Myocyte (in vitro differentiated cells): Measurements from ENCODE around the gene HAND1. TPM values are rescaled to one million over a fixed set of nuclear protein-coding genes. Genes with fewer than 3 reads are reported as not detected.
A peak's percentile ranks its signal among the peaks of the same experiment; 100 is the strongest.

Experiments used
- DNase-seq: peaks from one replicate; pipeline ENCODE4 v3.0.0-alpha.2; 2012; ENCODE audit warnings: low read depth
- total RNA-seq: library from RNA; depleted of rRNA; stranded (reverse); fragments of >200 nt; gene quantifications from 2 replicates; pipeline ENCODE4 v1.2.3, GENCODE V29; 2014

HAND1 gene
- total RNA-seq, 1 donor from 2014 or later: not detected

DNA sequence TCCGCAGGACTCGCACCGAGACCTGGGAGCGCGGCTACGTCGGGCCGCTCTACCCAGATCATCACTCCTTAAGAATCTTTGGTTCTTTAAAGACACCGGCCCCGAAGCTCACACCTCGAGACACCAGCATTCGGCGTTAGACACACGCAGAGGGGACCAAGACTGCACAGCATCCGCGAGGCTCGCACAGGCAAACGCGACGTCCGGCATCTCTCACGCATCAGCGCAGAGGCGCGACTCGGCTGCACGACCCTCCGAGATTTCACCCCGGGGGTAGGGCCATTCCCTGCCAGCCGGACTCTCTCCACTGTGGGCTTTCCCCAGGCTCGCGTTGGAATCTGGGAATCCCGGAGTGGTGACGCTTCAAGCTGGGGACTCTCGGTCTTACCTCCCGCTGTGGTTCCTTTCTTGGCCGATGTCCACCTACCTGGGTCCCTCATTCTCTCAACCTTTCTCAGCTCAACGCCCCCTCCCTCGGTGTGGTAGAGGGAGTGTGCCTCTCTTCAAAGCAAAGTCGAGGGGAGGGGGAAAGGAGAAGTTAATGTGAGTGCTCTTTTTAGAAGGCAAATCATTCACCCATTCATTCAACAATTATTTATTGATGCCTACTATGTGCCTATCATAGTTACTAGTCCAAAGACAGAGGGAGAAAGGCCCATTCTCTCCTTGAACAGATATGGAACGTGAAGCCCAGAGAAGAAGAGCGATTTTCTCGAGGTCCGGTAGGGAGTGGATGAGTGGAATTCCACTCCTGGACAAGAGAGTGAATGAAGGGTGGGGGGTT lies 1.3 kb upstream of the HAND1 start:
- no peak for DNase-seq

DNA sequence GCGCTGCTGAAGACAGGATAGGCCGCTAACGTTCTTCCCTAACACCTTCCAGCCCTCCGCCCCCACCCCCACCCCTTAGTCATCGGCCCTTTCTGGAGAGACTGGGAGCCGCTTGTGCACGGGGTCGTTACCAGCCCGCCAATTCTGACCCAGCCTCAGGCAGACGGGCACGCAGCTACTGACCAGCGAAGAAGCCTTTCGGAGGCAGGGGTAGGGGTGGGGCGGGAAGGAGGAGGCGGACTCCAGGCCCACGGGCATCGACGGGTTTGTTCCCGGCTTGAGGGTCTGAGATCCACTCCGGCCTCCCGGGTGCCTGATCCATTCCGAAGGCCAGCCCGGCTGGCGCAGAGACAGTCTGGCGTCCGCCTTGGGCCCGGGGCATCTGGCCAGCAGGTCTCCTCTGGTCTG lies 729 bp upstream of the HAND1 start:
- DNase-seq: no peak

DNA sequence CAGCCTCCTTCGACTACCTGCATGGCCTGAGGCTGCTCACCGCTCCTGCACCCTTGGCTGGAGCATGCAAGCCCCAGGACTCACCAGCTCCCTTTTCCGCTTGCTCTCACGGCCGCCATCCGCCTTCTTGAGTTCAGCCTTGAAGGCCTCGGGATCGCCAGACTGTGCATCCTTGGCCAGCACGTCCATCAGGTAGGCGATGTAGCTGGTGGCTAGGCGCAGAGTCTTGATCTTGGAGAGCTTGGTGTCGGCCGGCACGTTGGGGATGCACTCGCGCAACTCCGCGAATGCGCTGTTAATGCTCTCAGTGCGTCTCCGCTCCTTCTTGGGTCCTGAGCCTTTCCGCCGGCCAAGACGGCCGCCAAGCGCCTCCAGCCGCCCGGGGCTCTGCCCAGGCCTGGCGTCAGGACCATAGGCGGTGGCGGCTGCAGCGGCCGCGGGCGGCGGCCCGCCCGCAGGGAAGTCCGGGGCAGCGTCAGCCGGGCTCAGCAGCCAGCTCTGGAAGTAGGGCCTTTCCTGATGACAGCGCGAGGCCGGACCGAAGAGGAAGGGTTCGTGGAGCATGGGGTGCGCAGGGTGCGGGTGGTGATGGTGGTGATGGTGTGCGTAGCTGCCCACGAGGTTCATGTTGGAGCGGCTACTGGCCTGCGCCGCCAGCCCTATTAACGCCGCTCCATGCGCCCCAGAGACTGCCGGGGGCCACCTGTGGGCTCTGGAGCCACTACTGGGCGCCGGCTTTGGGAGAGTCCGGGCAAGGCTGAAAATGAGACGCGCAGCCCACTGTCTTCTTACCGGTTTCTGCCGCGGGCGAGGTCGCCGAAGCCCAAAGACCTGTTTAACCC lies 424 bp downstream of the HAND1 start:
- DNase-seq: peak; percentile 18

DNA sequence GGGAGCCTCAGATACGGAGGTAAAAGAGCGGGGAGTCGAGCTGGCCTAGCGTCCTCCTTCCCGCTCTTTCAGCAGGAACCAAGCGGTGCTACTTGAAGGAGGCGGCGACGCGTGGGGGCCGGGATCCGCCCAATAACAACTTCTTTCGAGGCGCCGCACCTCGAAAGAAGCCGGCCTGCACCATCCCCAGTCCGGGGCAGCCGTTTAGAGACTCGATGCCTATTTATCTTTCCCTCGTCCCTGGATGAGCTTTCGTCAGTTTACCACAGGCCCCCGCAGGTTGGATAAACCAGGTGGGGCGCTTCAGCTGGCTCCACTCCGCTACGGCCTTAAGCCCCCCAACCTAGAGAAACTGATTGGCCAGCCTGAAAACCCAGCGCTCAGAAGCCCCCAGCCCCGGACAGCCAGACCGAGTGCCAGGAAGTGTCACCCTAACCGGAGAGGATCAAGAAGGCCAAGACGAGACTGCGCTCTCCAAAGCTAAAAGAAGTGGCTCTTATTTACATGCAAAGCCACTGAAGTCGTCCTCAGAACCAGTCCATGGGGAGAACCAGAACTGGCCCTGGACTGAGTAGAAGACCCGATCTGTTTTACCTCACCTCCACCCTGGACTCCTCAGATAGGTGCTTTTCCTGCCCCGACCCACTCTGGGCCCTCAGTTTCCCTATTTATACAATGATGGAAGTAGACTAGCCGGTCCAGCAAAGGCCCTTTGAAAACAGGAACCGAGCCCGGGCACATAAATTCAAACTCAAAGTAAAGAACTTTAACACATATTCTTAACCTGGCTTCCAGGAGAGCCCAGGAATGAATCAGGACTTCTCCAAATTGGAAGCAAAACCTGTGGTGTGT lies 1.4 kb downstream of the HAND1 start:
- DNase-seq: no peak

DNA sequence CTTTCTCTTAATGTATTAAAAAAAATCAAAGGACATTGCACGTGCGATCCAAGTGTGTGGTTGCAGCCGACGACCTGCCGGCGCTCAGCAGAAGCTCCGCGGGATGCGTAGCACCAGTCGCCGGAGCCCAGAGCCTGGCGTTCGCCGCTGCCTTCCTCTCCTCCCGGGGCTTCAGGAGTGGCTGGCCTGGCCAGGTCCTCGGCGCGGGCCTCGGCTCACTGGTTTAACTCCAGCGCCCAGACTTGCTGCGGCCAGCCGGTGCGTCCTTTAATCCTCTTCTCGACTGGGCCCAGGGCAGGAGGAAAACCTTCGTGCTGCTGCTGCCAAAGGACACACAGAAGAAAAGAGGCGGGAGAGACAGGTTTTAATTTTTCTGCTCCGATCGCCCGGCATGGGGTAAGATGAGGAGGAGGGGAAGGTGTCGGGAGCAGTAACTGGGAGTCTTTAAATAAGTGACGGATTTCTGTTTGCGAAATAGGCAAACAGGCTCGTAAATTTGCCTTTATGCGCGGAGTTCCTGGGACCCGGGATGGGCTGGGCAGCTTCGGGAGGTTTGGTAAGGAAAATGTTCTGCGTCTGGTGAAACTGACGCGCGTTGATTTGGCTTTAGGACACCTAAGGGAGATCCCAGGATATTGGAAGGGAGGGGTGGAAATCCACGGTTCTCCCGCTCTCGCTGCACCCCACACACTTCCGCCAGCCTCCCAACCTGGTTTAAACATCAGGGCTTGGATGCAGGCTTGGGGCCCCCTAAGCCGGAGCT lies 2.3 kb downstream of the HAND1 start:
- DNase-seq: no peak

DNA sequence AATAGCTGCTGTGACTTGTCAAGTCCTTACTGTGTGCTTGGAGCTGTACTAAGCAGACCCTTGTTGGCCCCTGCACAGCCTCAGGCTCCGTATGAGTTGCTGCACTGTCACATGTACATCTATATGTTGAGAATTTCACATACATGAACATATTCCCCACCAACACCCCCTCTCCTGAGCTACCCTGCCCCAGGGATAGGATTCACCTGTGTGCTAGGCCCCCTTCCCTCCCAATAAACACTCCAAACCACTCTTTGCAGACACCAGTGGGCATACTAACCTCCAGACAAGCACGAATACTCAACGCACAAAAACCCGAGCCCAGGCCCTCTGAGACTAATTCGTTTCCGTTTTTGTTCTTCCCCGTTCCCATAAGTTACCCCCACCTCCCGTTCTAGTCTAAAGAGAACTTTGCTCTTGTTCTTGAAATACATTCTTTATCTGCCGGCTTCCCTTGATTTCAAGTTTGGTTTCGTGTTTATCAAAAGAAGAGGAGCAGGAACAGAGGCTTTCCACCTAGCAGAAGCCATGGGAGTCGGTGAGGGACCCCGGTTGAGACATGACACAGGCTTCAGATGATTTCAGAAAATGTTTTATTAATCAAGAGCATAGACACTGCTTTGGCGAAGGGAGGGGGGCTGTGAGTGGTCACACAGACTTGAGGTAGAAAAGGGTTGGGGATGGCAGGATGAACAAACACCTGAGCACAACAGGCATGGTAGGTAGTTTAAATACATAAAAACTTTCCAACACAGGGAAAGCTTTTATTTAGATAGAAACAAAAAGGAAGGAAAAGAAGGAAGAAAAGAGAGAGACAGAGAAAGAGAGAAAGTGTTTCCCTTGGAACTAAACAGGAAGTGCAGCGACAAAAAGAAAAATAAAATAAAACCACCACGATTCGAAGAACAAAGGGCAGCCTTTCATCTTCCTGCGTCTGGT lies 3.4 kb downstream of the HAND1 start:
- DNase-seq: no peak

DNA sequence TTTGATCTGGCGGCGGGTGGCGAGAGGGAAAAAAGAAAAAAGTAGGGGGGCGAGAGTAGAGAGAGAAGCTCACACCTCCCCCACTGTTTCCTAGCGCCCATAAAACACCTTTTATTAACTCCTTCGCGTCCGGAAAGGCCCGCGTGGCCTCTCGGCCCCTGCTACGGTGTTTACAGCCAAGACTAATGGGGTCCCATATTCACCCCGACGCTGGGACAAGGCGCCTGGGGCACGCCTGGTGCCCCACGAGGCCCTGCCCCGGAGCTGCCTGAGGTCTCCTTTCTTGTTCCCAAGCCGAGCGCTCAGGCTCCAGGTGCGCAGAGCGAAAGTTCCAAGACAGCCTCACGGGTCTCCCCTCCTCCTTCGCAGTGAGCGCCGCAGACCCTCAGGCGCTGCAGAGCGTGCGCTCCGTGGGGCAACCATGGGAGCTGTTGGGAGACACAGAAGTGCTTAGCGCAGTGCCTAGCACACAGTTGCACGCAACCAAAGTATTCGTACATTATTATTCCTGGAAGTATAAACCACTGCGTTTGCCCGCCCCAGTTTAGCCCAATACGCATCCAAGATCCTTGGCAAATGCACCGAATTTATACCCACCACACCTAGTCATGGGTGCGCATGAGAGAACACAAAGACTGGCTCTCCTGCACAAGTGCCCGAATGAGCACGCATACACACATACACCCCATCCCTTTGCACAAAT lies 4.3 kb downstream of the HAND1 start:
- no peak for DNase-seq

DNA sequence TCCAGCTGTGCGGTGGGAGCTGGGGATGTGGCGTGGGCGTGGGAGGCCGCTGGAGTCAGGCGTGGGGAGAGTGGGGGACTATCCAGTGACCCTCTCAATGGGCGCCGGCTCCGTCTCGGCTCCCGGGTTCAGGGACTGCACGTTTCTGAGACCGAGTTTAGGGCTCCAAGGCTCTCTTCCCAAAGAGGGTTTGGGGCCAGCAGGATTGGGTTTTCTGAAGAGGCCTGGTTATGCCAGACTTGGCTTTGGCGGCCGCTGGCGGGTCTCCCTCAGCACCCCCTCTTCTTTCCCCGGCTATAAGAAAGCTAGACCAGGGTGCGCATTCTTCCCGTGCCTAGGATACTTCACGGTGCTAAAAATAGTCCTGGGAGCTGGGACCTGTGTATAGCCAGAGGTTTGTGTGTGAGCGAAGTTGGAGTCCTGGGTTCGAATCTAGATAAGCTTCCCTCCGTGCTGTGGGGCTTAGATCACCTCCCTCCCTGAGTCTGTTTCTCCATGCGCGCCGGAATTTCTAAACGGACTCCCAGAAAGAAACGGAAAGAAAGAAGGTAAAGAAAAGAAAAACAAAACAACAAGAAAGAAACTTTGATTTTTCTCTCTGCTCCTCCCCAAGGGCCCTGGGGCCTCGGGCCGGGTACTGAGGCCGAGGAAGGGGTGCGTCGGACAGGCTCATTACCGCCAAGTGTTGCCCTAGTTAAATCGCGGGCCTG lies 5.0 kb downstream of the HAND1 start:
- no peak for DNase-seq

DNA sequence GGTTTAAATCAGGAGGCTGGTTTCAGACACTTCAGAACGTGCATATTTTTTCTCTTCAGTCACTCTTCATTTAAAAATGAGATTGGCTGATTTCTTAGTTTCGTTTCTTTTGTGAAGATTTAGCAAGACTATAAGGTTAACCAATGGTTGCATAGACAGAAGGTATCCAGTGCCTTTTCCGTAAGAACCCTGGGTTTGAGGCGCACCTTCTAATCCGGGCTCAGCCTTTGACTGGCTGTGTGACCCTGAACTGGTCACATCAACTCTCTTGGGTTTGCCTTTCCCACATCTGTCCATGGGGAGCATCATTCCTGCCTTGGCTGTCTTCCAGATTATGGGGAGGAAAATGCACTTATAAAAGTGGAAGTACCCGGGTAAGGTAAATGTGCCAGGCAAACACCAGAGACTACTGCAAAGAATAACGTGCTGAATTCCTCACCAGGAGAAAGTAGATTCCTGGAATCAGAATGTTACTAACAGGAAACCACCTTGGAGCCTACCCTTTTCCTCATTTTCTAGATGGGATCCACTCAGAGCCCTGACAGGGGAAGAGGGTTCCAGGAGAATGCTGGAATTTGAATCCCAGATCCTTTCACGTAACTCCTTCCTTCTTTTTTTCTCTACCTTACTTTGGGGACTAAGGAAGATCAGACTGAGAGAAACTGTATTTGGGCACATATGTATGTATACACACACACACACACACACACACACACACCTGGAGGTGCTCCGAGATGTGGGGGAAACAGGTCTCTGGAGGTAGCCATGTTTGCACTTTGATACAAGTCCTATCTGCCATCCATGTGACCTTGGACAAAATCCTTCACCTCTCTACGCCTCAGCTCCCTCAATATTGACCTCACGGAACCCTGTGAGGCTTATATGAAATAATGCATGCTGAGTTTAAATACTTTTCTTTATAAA lies 6.8 kb downstream of the HAND1 start:
- DNase-seq: no peak

DNA sequence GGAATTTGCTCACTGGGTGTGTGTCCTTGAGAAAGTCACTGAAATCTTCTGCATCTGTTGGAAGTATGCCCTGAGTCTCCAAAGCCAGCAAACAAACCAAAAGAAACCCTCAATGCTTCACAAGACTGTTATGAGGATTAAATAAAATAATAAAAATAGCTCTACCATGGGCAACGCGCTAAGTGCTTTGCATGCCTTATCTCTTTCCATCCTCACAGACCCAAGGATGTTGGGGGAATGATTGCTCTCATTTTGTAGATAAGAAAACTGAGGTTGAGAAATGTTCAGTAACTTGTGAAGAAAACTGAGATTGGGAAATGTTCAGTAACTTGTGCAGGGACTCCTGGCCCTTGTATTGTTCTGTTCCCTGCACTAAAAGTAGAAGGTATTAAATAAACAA lies 7.9 kb downstream of the HAND1 start:
- DNase-seq: no peak

DNA sequence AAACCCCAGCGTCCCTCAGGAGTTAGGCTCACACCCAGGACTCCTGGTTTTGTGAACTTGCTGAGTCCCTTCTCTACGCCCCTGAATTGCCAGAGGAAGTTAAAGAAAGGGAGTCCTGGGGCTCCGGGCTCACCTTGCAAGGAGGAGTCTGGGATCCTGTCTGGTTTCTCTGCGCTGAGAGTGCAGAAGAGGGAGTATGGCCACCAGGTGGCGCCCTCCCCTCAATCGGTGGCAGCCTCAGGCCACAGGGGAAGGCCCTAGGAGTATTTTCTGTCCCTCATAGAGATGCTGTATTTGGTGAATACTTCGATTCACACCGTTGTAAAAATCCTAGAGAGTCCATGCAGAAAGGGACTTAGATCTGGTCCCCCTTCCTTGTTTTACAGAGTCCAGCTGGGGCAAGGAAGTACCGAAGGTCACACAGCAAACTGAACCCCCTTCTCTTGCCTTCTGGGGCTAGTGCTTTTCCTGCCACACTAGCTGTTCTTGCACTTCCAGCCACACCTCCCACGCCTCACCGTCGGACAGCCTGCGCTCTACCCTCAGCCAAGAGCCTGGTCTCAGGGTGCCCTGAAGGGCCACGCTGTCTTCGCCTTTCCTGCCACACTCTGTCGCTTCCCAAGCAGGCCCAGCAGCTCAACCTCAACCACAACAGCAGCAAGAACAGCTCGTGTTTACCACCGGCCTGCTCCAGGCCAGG lies 10.2 kb downstream of the HAND1 start:
- peak; percentile 72 for DNase-seq

DNA sequence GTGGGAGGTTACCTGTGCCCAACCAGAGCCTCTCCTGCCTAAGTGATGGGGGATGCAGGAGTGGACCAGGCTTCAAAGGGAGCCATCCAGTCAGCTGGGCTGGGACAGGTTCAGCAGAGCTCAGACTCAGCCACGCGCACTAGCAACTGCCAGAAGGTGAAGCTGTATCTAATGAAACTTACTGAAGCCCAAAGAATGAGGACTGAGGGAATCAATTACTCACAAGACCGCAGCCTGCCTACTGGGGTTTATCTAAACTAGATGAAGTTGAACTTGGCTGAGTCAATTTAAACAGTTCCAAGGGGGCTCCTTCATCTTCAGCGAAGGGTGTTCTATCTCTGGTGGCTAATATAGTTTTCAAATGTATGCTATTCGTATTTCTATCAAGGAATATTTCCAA lies 11.4 kb downstream of the HAND1 start:
- DNase-seq: no peak

DNA sequence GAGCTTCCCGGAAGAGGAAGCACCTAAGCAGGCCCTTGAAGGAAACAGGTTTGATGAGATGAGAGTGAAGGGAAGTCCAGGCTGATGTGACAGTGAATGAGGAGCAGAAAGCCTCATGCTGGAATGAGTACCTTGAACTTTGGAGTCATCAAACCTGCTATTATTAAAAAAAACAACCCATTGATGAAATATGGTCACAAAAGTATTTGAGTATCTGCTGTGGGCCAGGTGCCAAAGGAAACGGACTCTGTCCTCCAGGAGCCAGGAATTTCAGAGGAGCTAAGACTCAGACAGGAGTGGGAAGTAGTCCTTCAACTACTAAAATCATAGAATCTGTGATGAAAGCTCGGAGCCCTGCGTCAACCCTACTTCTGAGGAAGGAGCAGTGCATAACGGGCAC lies 11.9 kb downstream of the HAND1 start:
- no peak for DNase-seq

DNA sequence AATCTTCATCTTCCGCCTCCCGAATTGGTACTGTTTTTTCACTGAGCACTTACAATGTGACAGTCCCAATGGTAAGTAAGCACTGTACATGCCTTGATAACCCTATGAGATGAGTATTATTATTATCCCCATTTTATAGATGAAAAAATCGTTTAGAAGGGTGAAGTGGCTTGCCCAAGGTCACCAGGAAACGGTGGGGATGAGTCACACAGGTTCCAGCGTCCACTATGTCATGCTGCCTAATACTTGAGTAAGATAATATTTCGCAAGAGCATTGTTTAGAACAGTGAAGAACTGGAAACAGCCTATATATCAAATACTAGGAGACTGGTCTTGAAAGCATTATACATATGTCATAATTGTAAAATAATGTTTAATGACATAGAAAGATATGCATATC lies 12.9 kb downstream of the HAND1 start:
- DNase-seq: no peak

DNA sequence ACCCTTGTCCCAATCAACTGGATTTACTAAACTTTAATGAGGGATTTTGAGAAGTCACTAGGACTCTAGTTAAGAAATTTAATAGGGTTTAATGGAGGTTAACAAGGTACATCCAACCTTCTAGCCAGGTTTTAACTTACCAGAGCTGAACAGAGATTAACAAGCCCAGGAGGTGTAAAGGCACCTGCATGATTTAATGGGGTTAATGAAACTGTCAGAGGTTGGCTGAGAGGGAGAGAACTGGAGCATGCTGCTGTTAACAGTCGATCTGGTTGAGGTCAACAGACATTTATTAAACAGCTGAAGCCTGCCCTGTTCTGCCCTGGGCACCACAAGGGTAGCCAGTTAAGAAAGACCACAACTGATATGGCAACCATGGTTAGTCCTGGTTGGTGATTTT lies 13.6 kb downstream of the HAND1 start:
- DNase-seq: peak; percentile 48

DNA sequence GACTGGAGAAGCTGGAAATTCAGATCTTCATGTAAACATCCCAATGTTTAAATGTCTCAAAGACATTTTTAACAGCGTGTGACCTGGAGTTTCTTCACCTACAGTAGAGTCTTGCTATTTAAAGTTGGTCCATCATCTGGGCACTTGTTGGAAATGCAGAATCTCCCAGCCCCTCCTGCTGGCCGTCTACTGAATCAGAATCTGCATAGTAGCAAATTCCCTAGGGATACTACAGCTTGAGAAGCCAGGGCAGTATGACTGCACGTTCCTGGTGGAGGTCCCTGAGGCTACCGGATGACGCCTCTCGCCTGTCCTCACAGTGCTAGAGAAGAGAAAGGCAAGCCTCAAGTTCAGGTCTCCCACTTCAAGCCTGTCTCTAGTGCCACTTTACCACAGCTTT lies 16.5 kb downstream of the HAND1 start:
- no peak for DNase-seq

DNA sequence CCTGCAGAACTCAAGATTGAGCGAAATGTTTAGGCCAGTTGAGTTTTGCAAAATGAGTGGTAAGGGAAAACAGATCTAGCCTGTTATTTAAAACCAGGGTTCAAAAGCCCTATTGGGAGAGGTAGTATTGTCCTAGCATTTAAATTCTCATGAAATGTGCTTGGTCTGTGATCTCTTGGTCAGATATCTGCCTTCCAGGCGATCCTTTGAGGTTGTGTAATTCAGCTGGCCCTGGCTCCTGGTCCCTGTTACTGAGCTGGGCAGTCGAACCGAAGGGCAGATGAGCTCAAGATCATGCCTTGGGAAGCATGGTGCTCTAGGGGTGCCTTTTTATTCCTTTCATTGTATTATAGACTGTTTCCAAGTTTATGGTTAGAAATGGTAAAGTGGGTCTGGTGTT lies 17.9 kb downstream of the HAND1 start:
- DNase-seq: no peak
